ENCODE data around the gene SAMD14.

DNA sequence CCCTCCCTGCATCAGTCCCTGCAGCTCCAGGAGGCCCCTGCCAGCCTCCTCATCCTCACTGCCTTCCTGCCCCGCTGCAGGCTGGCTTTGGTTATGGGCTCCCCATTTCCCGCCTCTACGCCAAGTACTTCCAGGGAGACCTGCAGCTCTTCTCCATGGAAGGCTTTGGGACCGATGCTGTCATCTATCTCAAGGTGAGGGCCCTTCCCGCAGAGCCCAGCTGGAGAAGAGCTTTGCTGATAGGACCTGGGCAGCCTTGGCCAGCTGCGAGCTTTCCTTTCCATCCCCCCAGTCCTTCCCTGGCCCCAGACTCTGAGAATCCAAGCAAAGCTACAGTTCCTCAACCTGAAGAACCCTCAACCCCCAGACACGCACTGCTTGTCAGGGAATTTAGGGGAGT is 20.8 kb downstream of the SAMD14 start:
- TF ChIP-seq, protein P1, sequence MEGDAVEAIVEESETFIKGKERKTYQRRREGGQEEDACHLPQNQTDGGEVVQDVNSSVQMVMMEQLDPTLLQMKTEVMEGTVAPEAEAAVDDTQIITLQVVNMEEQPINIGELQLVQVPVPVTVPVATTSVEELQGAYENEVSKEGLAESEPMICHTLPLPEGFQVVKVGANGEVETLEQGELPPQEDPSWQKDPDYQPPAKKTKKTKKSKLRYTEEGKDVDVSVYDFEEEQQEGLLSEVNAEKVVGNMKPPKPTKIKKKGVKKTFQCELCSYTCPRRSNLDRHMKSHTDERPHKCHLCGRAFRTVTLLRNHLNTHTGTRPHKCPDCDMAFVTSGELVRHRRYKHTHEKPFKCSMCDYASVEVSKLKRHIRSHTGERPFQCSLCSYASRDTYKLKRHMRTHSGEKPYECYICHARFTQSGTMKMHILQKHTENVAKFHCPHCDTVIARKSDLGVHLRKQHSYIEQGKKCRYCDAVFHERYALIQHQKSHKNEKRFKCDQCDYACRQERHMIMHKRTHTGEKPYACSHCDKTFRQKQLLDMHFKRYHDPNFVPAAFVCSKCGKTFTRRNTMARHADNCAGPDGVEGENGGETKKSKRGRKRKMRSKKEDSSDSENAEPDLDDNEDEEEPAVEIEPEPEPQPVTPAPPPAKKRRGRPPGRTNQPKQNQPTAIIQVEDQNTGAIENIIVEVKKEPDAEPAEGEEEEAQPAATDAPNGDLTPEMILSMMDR (IDR thresholded peaks at IDR 0.05), result no peak
- TF ChIP-seq ZFX (IDR thresholded peaks at IDR 0.05; ENCODE audit: borderline replicate concordance), result no peak

Data from 22Rv1 (cell line).